Uterus (tissue), 2 donors: ENCODE data around the gene ATXN2.

Experiments
- POLR2A ChIP-seq, 2 donors: fragments of 450-650 bp; IDR thresholded peaks; one replicate each; pipeline ENCODE4 v1.6.1; 2016; ENCODE audit warnings: antibody characterized with exemption in 2 of 2, mild to moderate bottlenecking in 1 of 2, moderate library complexity in 1 of 2
- TF ChIP-seq, protein P1 (sequence below), 4 experiments: fragments of 200-600 bp in 2 of 4; fragments of 450-650 bp in 2 of 4; sonication (generic) in 2 of 4; IDR thresholded peaks; one replicate each; pipeline ENCODE4 v1.5.1; 2016 to 2019; ENCODE audit warnings: antibody characterized with exemption in 4 of 4, mild to moderate bottlenecking in 2 of 4, moderate library complexity in 1 of 4

DNA sequence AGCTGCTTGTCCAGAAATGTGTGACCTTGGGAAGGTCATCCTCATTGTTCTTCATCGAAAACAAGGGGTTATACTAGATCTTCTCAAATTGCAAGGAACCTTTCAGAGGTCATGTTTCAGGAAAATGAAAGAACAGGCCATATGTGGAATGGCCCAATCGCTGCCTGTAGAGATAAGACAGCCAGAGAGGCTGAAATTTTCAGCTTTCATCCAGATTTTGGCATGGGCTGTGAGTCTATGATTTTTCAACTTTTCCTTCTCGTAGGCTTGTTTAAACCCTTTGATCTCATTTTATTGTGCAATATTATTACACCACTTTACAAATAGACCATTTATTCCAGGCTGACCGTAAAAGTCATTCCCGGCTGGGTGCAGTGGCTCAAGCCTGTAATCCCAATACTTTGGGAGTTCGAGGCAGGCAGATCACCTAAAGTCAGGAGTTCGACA, 17.1 kb upstream of the ATXN2 start:
- TF ChIP-seq, protein P1, sequence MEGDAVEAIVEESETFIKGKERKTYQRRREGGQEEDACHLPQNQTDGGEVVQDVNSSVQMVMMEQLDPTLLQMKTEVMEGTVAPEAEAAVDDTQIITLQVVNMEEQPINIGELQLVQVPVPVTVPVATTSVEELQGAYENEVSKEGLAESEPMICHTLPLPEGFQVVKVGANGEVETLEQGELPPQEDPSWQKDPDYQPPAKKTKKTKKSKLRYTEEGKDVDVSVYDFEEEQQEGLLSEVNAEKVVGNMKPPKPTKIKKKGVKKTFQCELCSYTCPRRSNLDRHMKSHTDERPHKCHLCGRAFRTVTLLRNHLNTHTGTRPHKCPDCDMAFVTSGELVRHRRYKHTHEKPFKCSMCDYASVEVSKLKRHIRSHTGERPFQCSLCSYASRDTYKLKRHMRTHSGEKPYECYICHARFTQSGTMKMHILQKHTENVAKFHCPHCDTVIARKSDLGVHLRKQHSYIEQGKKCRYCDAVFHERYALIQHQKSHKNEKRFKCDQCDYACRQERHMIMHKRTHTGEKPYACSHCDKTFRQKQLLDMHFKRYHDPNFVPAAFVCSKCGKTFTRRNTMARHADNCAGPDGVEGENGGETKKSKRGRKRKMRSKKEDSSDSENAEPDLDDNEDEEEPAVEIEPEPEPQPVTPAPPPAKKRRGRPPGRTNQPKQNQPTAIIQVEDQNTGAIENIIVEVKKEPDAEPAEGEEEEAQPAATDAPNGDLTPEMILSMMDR (IDR thresholded peaks at IDR 0.05): no peak
- TF ChIP-seq POLR2A (IDR thresholded peaks at IDR 0.05): no peak
